ENCODE results near the gene UPB1.
"Not testable (repeated sequence)": the region's sequence is repeated elsewhere in the genome, so short reads cannot be mapped to it uniquely, and the experiment has no call there.

UPB1 gene

GRCh38 chr22:24518771-24519485 is 23.8 kb downstream of the UPB1 start:
- DNase-seq: no peak
- TF ChIP-seq POLR2A (IDR thresholded peaks at IDR 0.05; ENCODE audit: low read length): no peak
- TF ChIP-seq GATA1 (IDR thresholded peaks at IDR 0.05; ENCODE audit: low read depth, low read length): no peak

GRCh38 chr22:24519496-24519895 is 24.4 kb downstream of the UPB1 start:
- no peak for DNase-seq
- no peak for TF ChIP-seq POLR2A (IDR thresholded peaks at IDR 0.05; ENCODE audit: low read length)
- no peak for TF ChIP-seq GATA1 (IDR thresholded peaks at IDR 0.05; ENCODE audit: low read depth, low read length)

GRCh38 chr22:24521791-24522245 is 26.7 kb downstream of the UPB1 start:
- DNase-seq: peak; percentile 33 to 56
- TF ChIP-seq POLR2A (IDR thresholded peaks at IDR 0.05; ENCODE audit: low read length) (no peak), GATA1 (IDR thresholded peaks at IDR 0.05; ENCODE audit: low read depth, low read length) (no peak)

- DNase-seq: no peak
- no peak for TF ChIP-seq GATA1 (IDR thresholded peaks at IDR 0.05; ENCODE audit: low read depth, low read length)
- no peak for TF ChIP-seq POLR2A (IDR thresholded peaks at IDR 0.05; ENCODE audit: low read length)
These were observed 28.7 kb downstream of the UPB1 start for GRCh38 chr22:24523873-24524272.

DNA sequence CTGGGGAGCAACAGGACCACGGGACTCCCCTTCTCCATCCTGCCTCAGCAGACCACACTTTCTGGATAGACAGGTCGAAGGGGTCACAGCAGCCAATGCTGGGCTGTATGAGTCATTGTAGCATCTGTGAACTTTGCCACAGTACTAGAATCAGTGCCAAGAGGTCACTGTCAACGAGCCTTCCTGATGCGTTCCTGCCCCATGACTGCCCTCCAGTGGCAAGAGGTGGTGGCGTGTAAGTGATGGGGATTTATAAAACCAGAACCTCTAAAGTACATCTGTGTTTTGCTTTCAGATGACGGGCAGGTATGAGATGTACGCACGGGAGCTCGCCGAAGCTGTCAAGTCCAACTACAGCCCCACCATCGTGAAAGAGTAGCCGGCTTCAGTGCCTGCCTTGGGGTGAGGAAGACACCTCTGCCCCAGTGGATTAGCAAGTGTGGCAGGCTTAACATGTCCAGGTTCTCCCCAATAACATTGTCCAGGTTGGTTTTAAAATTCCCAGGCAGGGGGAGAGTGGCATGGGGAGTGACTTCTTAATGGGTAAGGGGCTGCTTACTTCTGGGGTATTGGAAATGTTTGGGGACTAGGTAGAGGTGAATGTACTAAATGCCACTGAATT is 30.4 kb downstream of the UPB1 start:
- peak; percentile 83 to 90 for DNase-seq
- TF ChIP-seq GATA1 (IDR thresholded peaks at IDR 0.05; ENCODE audit: low read depth, low read length): no peak
- TF ChIP-seq POLR2A (IDR thresholded peaks at IDR 0.05; ENCODE audit: low read length): no peak

GRCh38 chr22:24526191-24526590 is 31.1 kb downstream of the UPB1 start:
- DNase-seq: no peak
- TF ChIP-seq GATA1 (IDR thresholded peaks at IDR 0.05; ENCODE audit: low read depth, low read length) (no peak), POLR2A (IDR thresholded peaks at IDR 0.05; ENCODE audit: low read length) (no peak)

- TF ChIP-seq POLR2A (IDR thresholded peaks at IDR 0.05; ENCODE audit: low read length): no peak
- TF ChIP-seq GATA1 (IDR thresholded peaks at IDR 0.05; ENCODE audit: low read depth, low read length): no peak
- no peak for DNase-seq
These were observed 34.8 kb downstream of the UPB1 start for GRCh38 chr22:24529898-24530297.

- DNase-seq: not testable (repeated sequence)
These were observed 35.8 kb downstream of the UPB1 start for GRCh38 chr22:24530968-24531367.

DNA sequence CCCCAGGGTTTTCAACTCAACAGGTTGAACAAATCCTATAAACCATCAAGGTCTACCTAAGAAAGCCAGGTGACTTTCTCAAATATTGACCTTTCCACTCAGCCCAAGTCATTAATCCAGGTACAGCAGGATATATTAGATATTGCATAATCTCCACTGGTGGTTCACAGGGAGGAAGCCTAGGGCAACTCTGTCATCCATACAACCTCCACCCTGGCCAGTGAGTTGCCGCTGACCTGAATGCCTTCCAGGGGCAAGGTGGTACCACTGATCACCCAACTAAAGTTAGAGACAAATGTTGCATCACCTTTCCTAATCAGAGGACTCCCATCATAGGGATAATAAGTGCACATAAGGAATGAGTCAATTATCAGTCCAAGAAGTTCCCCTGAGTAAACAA is 36.9 kb downstream of the UPB1 start:
- TF ChIP-seq POLR2A (IDR thresholded peaks at IDR 0.05; ENCODE audit: low read length) (no peak), GATA1 (IDR thresholded peaks at IDR 0.05; ENCODE audit: low read depth, low read length) (no peak)
- DNase-seq: no peak

GRCh38 chr22:24535348-24535747 is 40.2 kb downstream of the UPB1 start:
- no peak for DNase-seq
- TF ChIP-seq GATA1 (IDR thresholded peaks at IDR 0.05; ENCODE audit: low read depth, low read length) (no peak), POLR2A (IDR thresholded peaks at IDR 0.05; ENCODE audit: low read length) (no peak)

- no peak for TF ChIP-seq GATA1 (IDR thresholded peaks at IDR 0.05; ENCODE audit: low read depth, low read length)
- TF ChIP-seq POLR2A (IDR thresholded peaks at IDR 0.05; ENCODE audit: low read length): no peak
- no peak for DNase-seq
These were observed 41.0 kb downstream of the UPB1 start for GRCh38 chr22:24536089-24536488.

- no peak for DNase-seq
- no peak for TF ChIP-seq POLR2A (IDR thresholded peaks at IDR 0.05; ENCODE audit: low read length)
- no peak for TF ChIP-seq GATA1 (IDR thresholded peaks at IDR 0.05; ENCODE audit: low read depth, low read length)
These were observed 45.3 kb downstream of the UPB1 start for GRCh38 chr22:24540470-24540869.

DNA sequence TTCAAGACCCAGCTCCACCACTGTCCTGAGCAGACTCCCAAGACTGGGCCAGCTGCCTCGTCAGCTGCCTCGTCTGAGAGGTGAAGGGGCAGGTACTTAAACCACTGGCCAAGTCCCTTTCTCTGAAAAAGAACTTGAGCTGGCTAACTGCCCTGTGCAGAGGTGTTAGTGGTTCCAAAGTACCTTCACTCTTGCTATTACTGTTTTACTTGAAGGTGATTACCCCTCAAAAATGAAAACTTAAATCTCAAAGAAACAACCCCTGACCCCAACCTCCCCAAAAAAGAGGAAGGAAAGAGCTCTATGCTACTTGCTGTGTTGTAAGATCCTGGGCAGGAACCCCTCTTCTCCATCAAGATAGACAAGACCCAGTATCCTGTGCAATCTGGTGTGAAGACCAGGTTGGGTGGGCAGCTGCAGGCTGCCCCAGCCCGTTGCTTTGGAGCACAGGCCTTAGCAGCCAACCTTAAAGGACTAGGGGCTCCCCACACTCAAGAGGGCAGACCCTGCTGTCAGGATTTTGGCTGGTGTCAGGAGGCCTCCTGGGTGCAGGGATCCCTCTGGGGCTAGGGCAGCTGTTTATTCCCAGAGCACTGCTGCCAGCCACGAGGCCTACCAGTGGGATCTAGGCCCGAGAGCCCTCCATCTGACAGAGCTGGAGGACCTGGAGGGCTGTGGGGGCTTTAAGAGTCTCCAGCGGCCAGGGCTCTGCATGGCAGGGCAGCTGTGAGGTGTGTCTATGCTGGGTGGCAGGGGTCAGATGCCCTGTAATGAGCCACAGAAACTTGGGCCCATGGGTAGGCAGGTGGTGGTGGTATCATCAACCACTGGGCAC is 46.8 kb downstream of the UPB1 start:
- no peak for DNase-seq
- TF ChIP-seq POLR2A (IDR thresholded peaks at IDR 0.05; ENCODE audit: low read length) (no peak), GATA1 (IDR thresholded peaks at IDR 0.05; ENCODE audit: low read depth, low read length) (no peak)

- no peak for TF ChIP-seq GATA1 (IDR thresholded peaks at IDR 0.05; ENCODE audit: low read depth, low read length)
- no peak for TF ChIP-seq POLR2A (IDR thresholded peaks at IDR 0.05; ENCODE audit: low read length)
- no peak for DNase-seq
These were observed 47.5 kb downstream of the UPB1 start for GRCh38 chr22:24542641-24543040.
